GM18505 (cell line): ENCODE data around the gene CHRNB1.
"Not testable (repeated sequence)": the region's sequence is repeated elsewhere in the genome, so short reads cannot be mapped to it uniquely, and the experiment has no call there.

ENCODE experiments used
- ATAC-seq: cut with Tn5 transposase; IDR thresholded peaks from one replicate; pipeline ENCODE4 v1.9.1; 2021; ENCODE audit not compliant: unreplicated experiment
- POLR2A ChIP-seq: IDR thresholded peaks from 4 replicates; pipeline ENCODE4 v1.6.1; 2011; ENCODE audit warnings: borderline replicate concordance; ENCODE audit not compliant: insufficient read depth, insufficient read length; ENCODE audit errors: extremely low read depth

Gene CHRNB1

DNA sequence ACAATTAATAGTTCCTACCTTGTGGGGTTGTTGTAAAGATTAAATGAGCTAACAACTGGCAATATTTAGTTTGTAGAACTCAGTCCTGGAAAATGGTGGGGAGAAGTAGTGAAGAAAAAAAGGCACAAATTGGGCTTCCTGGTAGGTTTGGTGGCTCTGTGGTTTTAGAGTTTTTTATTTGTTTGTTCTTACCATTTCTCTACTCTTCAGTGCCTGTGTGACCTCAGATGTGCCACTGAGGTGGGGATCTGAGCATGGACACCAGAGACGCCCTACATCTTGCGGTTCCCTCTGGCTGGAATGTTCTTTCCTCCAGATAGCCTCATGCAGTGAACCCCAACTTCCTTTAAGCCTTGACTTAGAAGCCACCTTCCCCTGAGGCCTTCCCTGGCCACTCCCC is 26.9 kb downstream of the CHRNB1 start:
- TF ChIP-seq POLR2A, result no peak
- ATAC-seq, result no peak

GRCh38 chr17:7474767-7475166 is 29.9 kb downstream of the CHRNB1 start:
- ATAC-seq, result not testable (repeated sequence)

DNA sequence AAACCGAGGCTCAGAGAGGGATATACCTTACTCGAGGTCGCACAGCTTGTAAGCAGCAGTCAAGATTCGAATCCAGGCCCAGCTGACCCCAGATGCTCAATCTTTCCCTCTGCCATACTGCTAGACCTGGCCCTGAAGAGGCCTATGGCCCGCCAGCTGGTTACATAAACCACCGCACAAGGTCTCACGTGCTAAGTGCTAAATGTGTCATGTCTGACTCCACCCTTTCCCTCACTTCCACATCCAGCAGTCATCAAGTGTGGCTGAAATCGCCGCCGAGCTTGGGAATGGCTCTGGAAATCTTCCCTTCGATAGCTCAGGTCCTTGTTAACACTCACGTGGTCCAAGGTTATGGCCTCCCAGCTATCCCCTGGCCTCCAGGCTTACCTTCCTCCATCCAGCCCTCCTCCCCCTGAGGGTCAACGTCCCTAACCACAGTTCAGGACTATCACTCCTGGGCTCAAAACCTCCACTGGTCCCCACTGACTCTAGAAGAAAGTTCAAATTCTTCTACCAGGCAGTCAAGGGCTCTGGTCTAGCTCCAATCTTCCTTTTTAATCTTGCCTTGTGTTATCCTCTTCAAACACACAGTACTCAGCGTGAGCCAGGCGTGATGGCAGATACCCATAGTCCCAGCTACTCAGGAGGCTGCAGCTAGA is 31.0 kb downstream of the CHRNB1 start:
- no peak for ATAC-seq
- TF ChIP-seq POLR2A, result no peak

DNA sequence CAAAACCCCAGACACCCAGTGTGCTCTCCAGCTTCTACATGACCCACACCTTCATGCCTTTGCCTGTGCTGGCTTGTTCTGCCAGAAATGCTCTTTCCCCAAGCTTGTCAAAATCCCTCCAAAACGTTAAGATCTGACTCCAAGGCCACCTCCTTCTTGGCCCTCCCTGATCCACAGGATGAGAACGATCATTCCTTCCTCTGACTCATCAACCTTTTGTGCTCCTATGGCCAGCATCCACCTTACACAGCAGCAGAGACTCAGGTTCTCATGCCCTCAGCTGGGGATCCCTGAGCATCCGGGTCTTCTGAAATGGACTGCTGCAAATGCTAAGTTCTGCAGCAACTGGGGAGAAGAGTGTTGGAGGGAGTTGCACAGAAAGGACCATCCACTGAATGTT is 31.6 kb downstream of the CHRNB1 start:
- ATAC-seq, result no peak
- TF ChIP-seq POLR2A, result no peak

DNA sequence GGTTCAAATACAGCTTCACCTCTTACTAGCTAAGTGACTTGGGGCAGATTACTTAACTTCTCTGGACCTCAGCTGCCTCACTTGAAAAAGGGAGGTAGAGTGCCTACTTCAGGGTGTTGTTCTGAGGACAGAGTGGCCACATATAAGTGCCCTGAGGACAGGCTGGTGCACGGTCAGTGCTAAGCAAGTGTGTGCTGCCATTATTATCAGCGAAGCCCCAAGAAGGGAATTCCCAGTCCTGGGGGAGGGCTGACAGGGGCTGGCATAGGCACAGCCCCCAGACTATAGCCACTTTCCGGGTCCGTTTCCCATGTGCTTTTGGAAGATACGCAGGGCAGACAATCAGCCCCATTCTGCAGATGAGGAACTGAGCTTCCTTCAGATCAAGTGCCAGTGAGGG is 32.1 kb downstream of the CHRNB1 start:
- TF ChIP-seq POLR2A, result no peak
- ATAC-seq, result no peak

- no peak for TF ChIP-seq POLR2A
- no peak for ATAC-seq
Observed at GRCh38 chr17:7477392-7478275, 32.8 kb downstream of the CHRNB1 start.

DNA sequence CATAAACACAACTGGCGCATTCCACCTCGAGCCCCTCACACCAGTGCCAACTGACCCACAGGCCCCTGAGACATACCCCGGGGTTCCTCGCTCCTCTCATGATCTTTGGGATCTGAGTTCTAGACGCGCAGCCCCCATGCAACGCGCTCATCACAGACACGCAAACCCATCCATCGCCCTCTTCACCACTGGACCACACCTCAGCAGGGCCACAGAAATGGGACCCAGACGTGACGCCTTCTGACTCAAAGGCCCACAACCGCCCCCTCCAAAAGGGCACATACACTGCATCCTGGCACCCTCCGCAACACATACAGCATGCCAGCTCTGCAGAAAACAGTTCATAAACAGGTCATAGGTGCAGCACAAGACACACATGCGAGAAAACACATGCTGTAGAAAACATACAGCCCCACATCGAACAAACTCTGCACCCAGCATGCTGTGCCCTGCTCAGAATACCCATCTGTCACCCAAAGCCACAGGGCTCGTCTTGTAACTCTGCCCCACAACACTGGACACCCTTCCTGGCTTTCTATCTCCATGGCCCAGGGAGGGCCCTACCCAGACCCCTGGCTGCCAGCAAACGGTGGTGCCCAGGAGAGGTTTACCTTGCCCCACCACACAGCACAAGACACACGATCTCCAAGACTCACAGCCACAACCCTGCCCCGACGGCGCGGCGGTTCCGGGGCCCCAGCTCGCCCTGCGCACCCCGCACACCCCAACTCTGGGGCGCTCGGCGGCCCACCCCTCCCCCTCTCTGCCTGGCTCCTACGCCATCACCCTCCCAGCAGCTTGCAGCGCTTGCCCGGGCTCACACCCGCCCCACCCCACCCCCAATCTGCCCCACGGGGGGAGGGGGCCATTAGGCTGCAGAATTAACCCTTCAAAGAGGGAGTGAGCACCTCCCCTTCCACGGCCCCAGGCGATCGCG is 33.7 kb downstream of the CHRNB1 start:
- no peak for TF ChIP-seq POLR2A
- ATAC-seq, result no peak

DNA sequence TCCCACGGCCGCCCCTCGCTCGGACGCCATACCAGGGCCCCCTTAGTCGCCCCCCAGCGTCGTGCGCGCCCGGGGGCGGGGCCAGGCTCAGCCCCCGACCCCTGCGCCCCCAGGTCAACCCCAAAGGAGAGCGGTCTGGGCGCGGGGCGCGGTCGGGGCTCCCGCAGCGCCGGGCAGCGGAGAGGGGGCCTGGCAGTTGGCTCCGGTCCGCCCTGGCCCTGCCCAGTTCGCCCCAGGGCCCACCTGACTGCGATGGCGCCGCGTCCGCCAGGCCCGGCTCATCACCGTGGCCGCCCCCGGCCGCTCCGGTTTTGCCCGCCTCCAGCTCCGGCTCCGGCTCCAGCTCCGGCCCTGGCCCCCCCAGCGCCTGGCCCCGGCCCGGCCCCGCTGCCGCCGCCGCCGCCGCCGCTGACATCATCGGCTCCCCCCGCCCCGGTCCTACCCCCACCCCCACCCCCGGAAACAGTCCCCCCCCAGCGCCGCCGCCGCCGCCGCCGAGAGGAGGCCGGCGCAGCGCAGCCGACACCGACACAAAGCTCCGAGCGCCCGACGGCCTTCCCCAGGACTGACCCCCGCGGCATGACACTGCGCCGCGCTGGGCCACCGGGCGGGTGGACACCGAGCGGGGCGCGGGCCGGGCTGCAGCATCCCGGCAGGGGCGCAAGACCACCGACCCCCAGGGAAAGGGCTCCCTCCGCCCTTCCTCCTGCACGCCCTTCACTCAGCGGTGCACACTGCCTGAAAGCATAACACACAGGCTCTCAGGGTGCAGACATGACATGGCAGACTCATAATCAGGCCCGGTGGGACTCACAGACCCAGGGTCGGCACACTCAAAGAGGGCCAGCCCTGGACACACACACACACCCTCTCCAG is 34.6 kb downstream of the CHRNB1 start, which contains the start of gene ZBTB4:
Gene ZBTB4, minus strand, starts transcription at position 419 of the 876 bp plus-strand sequence. CDS start 12,830 bp downstream, outside the sequence.
- no peak for ATAC-seq
- peak; percentile 49 for TF ChIP-seq POLR2A

DNA sequence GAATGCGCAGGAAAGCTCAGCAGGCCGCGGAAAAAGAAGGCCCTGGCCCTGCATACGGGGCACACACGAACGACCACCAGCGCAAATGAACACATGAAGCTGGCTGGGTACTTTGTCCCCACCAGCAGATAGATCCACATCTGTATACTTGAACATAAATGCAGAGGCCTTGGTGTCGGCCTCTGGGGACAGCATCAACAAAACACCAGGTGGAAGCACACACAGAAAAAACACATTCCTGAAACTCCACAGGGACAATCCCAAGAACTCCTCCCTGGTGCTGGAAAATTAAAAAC is 35.2 kb downstream of the CHRNB1 start:
- no peak for TF ChIP-seq POLR2A
- no peak for ATAC-seq

GRCh38 chr17:7481275-7481674 is 36.4 kb downstream of the CHRNB1 start, which contains the start of gene SLC35G6:
TSS of gene SLC35G6 (plus strand) at chr17:7481446. CDS start at chr17:7481517, 71 bp downstream.
- ATAC-seq, result not testable (repeated sequence)

- ATAC-seq, result not testable (repeated sequence)
Observed at GRCh38 chr17:7481842-7482741, 37.2 kb downstream of the CHRNB1 start.

- not testable (repeated sequence) for ATAC-seq
Observed at GRCh38 chr17:7482742-7483088, 37.9 kb downstream of the CHRNB1 start.
